GM12892 (cell line): ENCODE measurements around the gene ASCC1.
A peak's percentile ranks its signal among the peaks of the same experiment; 100 is the strongest.
"Not testable (repeated sequence)": the region's sequence is repeated elsewhere in the genome, so short reads cannot be mapped to it uniquely, and the experiment has no call there.

Source experiments
- DNase-seq: peaks from one replicate; pipeline ENCODE4 v3.0.0; 2011; ENCODE audit not compliant: insufficient read length
- FAIRE-seq: peaks from 2 replicates; lab custom pipeline; 2011; peaks lifted over from hg19 to GRCh38; lab: Jason Lieb, UNC
- POLR2A ChIP-seq: IDR thresholded peaks from 2 replicates; pipeline ENCODE4 v1.6.1; 2011; ENCODE audit warnings: low read depth, low read length, control low read depth
- POLR2AphosphoS5 ChIP-seq: IDR thresholded peaks from 2 replicates; pipeline ENCODE4 v1.6.1; 2011; ENCODE audit warnings: low read depth, low read length, control low read depth
- TAF1 ChIP-seq: IDR thresholded peaks from 2 replicates; pipeline ENCODE4 v1.6.1; 2011; ENCODE audit warnings: low read depth, mild to moderate bottlenecking, control low read depth, low read length, borderline replicate concordance

The ASCC1 gene

GRCh38 chr10:72257051-72257892 lies 41.2 kb upstream of the ASCC1 start:
- FAIRE-seq (peak; percentile 72), DNase-seq (peak; percentile 38)
- TF ChIP-seq POLR2A (no peak), POLR2AphosphoS5 (no peak), TAF1 (no peak)

- TF ChIP-seq POLR2A (no peak), TAF1 (no peak), POLR2AphosphoS5 (no peak)
- DNase-seq (no peak), FAIRE-seq (no peak)
Measured at GRCh38 chr10:72255977-72256729, 40.1 kb upstream of the ASCC1 start.

- FAIRE-seq: peak; percentile 85
- no peak for TF ChIP-seq TAF1
- TF ChIP-seq POLR2AphosphoS5: no peak
- no peak for TF ChIP-seq POLR2A
- DNase-seq: peak; percentile 46
Measured at GRCh38 chr10:72254813-72255568, 38.9 kb upstream of the ASCC1 start.

GRCh38 chr10:72253578-72253977 lies 37.5 kb upstream of the ASCC1 start:
- FAIRE-seq (no peak), DNase-seq (no peak)
- TF ChIP-seq POLR2AphosphoS5: no peak
- TF ChIP-seq TAF1: no peak
- TF ChIP-seq POLR2A: no peak

GRCh38 chr10:72252972-72253371 lies 36.9 kb upstream of the ASCC1 start:
- DNase-seq: no peak
- FAIRE-seq: no peak
- TF ChIP-seq POLR2AphosphoS5 (no peak), POLR2A (no peak), TAF1 (no peak)

- FAIRE-seq: no peak
Measured at GRCh38 chr10:72251635-72252034, 35.6 kb upstream of the ASCC1 start.

GRCh38 chr10:72250666-72251065 lies 34.6 kb upstream of the ASCC1 start:
- DNase-seq: no peak
- TF ChIP-seq POLR2A (no peak), TAF1 (no peak), POLR2AphosphoS5 (no peak)
- FAIRE-seq: no peak

More at GRCh38 chr10:72251635-72252034, 35.6 kb upstream of the ASCC1 start:
- no peak for DNase-seq
- TF ChIP-seq POLR2AphosphoS5: no peak
- no peak for TF ChIP-seq POLR2A
- TF ChIP-seq TAF1: no peak

- DNase-seq, FAIRE-seq: not testable (repeated sequence)
Measured at GRCh38 chr10:72249176-72249862, 33.2 kb upstream of the ASCC1 start.

GRCh38 chr10:72248468-72249151 lies 32.5 kb upstream of the ASCC1 start:
- DNase-seq: peak; percentile 72
- FAIRE-seq: peak; percentile 93
- peak; percentile 90 for TF ChIP-seq POLR2A
- TF ChIP-seq POLR2AphosphoS5: peak; percentile 90
- peak; percentile 78 for TF ChIP-seq TAF1

GRCh38 chr10:72245949-72246525 lies 30.0 kb upstream of the ASCC1 start:
- DNase-seq (no peak), FAIRE-seq (no peak)
- no peak for TF ChIP-seq TAF1
- TF ChIP-seq POLR2A: no peak
- TF ChIP-seq POLR2AphosphoS5: no peak
